NCI-H2171 treated with DMSO at 0.1 percent for 48 hours (cell line): ENCODE measurements around the gene HS2ST1.
"Not testable (repeated sequence)": the region's sequence is repeated elsewhere in the genome, so short reads cannot be mapped to it uniquely, and the experiment has no call there.

Experiments
- DNase-seq: peaks from one replicate; lab custom pipeline; 2025; lab: John Stamatoyannopoulos, UW

HS2ST1 gene

GRCh38 chr1:86914601-86914997 is at the start of gene HS2ST1:
Gene HS2ST1 (plus strand): TSS chr1:86914635.
- no peak for DNase-seq

- DNase-seq: no peak
Observed at GRCh38 chr1:86865973-86866637, 48.3 kb upstream of the HS2ST1 start.

- no peak for DNase-seq
Observed at GRCh38 chr1:86866665-86867064, 47.8 kb upstream of the HS2ST1 start.

GRCh38 chr1:86867278-86867677 is 47.2 kb upstream of the HS2ST1 start:
- DNase-seq: not testable (repeated sequence)

- DNase-seq: no peak
Observed at GRCh38 chr1:86868477-86868876, 46.0 kb upstream of the HS2ST1 start.

GRCh38 chr1:86871001-86871400 is 43.4 kb upstream of the HS2ST1 start:
- no peak for DNase-seq

- DNase-seq: peak; percentile 27
Observed at GRCh38 chr1:86872086-86872485, 42.3 kb upstream of the HS2ST1 start.

- no peak for DNase-seq
Observed at GRCh38 chr1:86875722-86876121, 38.7 kb upstream of the HS2ST1 start.

- no peak for DNase-seq
Observed at GRCh38 chr1:86887479-86888162, 26.8 kb upstream of the HS2ST1 start.

- DNase-seq: no peak
Observed at GRCh38 chr1:86888327-86888726, 26.1 kb upstream of the HS2ST1 start.

- not testable (repeated sequence) for DNase-seq
Observed at GRCh38 chr1:86899401-86899800, 15.0 kb upstream of the HS2ST1 start.

GRCh38 chr1:86905875-86906274 is 8.6 kb upstream of the HS2ST1 start:
- DNase-seq: no peak

GRCh38 chr1:86906419-86906818 is 8.0 kb upstream of the HS2ST1 start:
- no peak for DNase-seq

- DNase-seq: no peak
Observed at GRCh38 chr1:86912281-86912900, 2.0 kb upstream of the HS2ST1 start.

GRCh38 chr1:86913399-86913895 is 988 bp upstream of the HS2ST1 start:
- peak; percentile 37 for DNase-seq

GRCh38 chr1:86913896-86914600 is 387 bp upstream of the HS2ST1 start, which contains the start of gene SELENOF:
Gene SELENOF (minus strand): TSS chr1:86914126. CDS start chr1:86914111, 15 bp downstream.
- peak; percentile 99 for DNase-seq

GRCh38 chr1:86914998-86915736 is 732 bp downstream of the HS2ST1 start:
- peak; percentile 69 for DNase-seq

GRCh38 chr1:86915737-86916235 is 1.4 kb downstream of the HS2ST1 start:
- no peak for DNase-seq

- no peak for DNase-seq
Observed at GRCh38 chr1:86916752-86917151, 2.3 kb downstream of the HS2ST1 start.

- no peak for DNase-seq
Observed at GRCh38 chr1:86922445-86922844, 8.0 kb downstream of the HS2ST1 start.

GRCh38 chr1:86924324-86924960 is 10.0 kb downstream of the HS2ST1 start:
- no peak for DNase-seq
